Calu3 (cell line): ENCODE data around the gene FAM117B. TPM values are rescaled to one million over a fixed set of nuclear protein-coding genes. Genes with fewer than 3 reads are reported as not detected.
"Not testable (repeated sequence)": the region's sequence is repeated elsewhere in the genome, so short reads cannot be mapped to it uniquely, and the experiment has no call there.

Source experiments
- BruUV-seq: library from RNA; stranded (reverse); fragments of 400-500 nt; replicated peaks from 2 replicates; lab custom pipeline; 2021; lab: Mats Ljungman, UMichigan
- CTCF ChIA-PET: fragments of 300-600 bp; sonication (Branson Sonifier 250); formaldehyde crosslinking; loops from one replicate; lab custom pipeline; 2022; ENCODE audit warnings: antibody characterized with exemption; lab: Charles Lee
- DNase-seq: peaks from one replicate; pipeline ENCODE4 v3.0.0; 2022
- H3K27ac Mint-ChIP-seq: one replicate; pipeline ENCODE4 v1.8.0; 2022; ENCODE audit warnings: mixed read lengths; ENCODE audit not compliant: unreplicated experiment
- H3K27me3 Mint-ChIP-seq: one replicate; pipeline ENCODE4 v1.8.0; 2022; ENCODE audit warnings: mixed read lengths; ENCODE audit not compliant: unreplicated experiment
- H3K36me3 Mint-ChIP-seq: one replicate; pipeline ENCODE4 v1.8.0; 2022; ENCODE audit warnings: mild to moderate bottlenecking, moderate library complexity, mixed read lengths; ENCODE audit not compliant: insufficient read depth, unreplicated experiment
- H3K4me1 Mint-ChIP-seq: one replicate; pipeline ENCODE4 v1.8.0; 2022; ENCODE audit warnings: mild to moderate bottlenecking, low read depth, mixed read lengths; ENCODE audit not compliant: unreplicated experiment
- H3K4me3 Mint-ChIP-seq: one replicate; pipeline ENCODE4 v1.8.0; 2022; ENCODE audit warnings: mild to moderate bottlenecking, low read depth, moderate library complexity, mixed read lengths; ENCODE audit not compliant: unreplicated experiment
- H3K9me3 Mint-ChIP-seq: one replicate; pipeline ENCODE4 v1.8.0; 2022; ENCODE audit warnings: low read depth, mixed read lengths; ENCODE audit not compliant: unreplicated experiment
- CTCF ChIP-seq: fragments of 200-600 bp; IDR thresholded peaks from one replicate; pipeline ENCODE4 v1.8.0; 2022; ENCODE audit warnings: antibody characterized with exemption; ENCODE audit not compliant: unreplicated experiment
- intact Hi-C: fragments of 100-400 bp; cut with micrococcal nuclease; formaldehyde crosslinking; loops from one replicate; pipeline ENCODE4 v1.10.0; 2022; ENCODE audit not compliant: unreplicated experiment
- total RNA-seq: library from RNA; stranded (reverse); gene quantifications from 2 replicates; pipeline ENCODE4 v1.2.3, GENCODE V29; 2022

The FAM117B gene
- total RNA-seq, 1 experiment from 2014 or later, result 7.5 TPM

GRCh38 chr2:202660796-202661195 is 26.0 kb downstream of the FAM117B start:
- intact Hi-C loops, result no loop called here
- no peaks in the 10 kb centered on the region for H3K4me1 Mint-ChIP-seq
- H3K27me3 Mint-ChIP-seq, result no peaks in the 10 kb centered on the region
- DNase-seq, result no peak
- H3K4me3 Mint-ChIP-seq, result no peak overlapping the region
- CTCF ChIA-PET, result interaction anchor here (0.6 kb wide), 1 partner anchor 578 kb away, joined by 4 read pairs; no protein-coding TSS in a partner anchor
- H3K27ac Mint-ChIP-seq, result no peak overlapping the region
- no peak for TF ChIP-seq CTCF
- H3K9me3 Mint-ChIP-seq, result no peaks in the 10 kb centered on the region
- H3K36me3 Mint-ChIP-seq, result no peaks in the 10 kb centered on the region
- no TSS peak for BruUV-seq

GRCh38 chr2:202669841-202670240 is 35.1 kb downstream of the FAM117B start:
- no peaks in the 10 kb centered on the region for H3K27me3 Mint-ChIP-seq
- H3K9me3 Mint-ChIP-seq, result no peaks in the 10 kb centered on the region
- H3K36me3 Mint-ChIP-seq, result no peaks in the 10 kb centered on the region
- CTCF ChIA-PET, result interaction anchor here (0.9 kb wide), 1 partner anchor 34 kb away, joined by 3 read pairs; no protein-coding TSS in a partner anchor
- H3K27ac Mint-ChIP-seq, result no peak overlapping the region
- DNase-seq, result no peak
- BruUV-seq, result no TSS peak
- TF ChIP-seq CTCF, result no peak
- intact Hi-C loops, result no loop called here
- no peak overlapping the region for H3K4me3 Mint-ChIP-seq
- no peaks in the 10 kb centered on the region for H3K4me1 Mint-ChIP-seq

- no peak overlapping the region for H3K4me3 Mint-ChIP-seq
Observed at GRCh38 chr2:202671317-202672035, 36.7 kb downstream of the FAM117B start.

GRCh38 chr2:202675097-202675496 is 40.3 kb downstream of the FAM117B start:
- H3K36me3 Mint-ChIP-seq, H3K27ac Mint-ChIP-seq, H3K4me3 Mint-ChIP-seq, CTCF ChIA-PET, DNase-seq, H3K9me3 Mint-ChIP-seq, intact Hi-C loops, H3K4me1 Mint-ChIP-seq, H3K27me3 Mint-ChIP-seq, BruUV-seq: not testable (repeated sequence)

More at GRCh38 chr2:202671317-202672035, 36.7 kb downstream of the FAM117B start:
- DNase-seq, result no peak
- no TSS peak for BruUV-seq
- Mint-ChIP-seq H3K27me3 (no peaks in the 10 kb centered on the region), H3K9me3 (no peaks in the 10 kb centered on the region), H3K4me1 (no peaks in the 10 kb centered on the region), H3K36me3 (no peaks in the 10 kb centered on the region), H3K27ac (no peak overlapping the region)
- CTCF ChIA-PET, result no interaction called here
- intact Hi-C loops, result no loop called here
- TF ChIP-seq CTCF, result no peak

GRCh38 chr2:202679980-202680379 is 45.2 kb downstream of the FAM117B start:
- intact Hi-C loops, result no loop called here
- Mint-ChIP-seq H3K4me1 (no peaks in the 10 kb centered on the region), H3K9me3 (peaks cover 12% of the 10 kb centered on the region), H3K27me3 (no peaks in the 10 kb centered on the region), H3K36me3 (no peaks in the 10 kb centered on the region), H3K4me3 (no peak overlapping the region), H3K27ac (no peak overlapping the region)
- TF ChIP-seq CTCF, result no peak
- DNase-seq, result no peak
- BruUV-seq, result no TSS peak
- CTCF ChIA-PET, result no interaction called here
